Fibroblast of lung (primary cell): ENCODE results near the gene ERBB4. TPM values are rescaled to one million over a fixed set of nuclear protein-coding genes. Genes with fewer than 3 reads are reported as not detected.

Experiments
- DNase-seq, 2 donors: peaks; one replicate each; pipeline versions ENCODE4 v3.0.0 to v3.0.0-alpha.2; 2010; ENCODE audit warnings: low read depth in 2 of 2
- H2AFZ ChIP-seq: 2 replicates; pipeline ENCODE4 v1.5.1; 2012; ENCODE audit warnings: low read length, control low read depth, inconsistent platforms
- H3K27ac ChIP-seq: 2 replicates; pipeline ENCODE4 v1.5.1; 2011; ENCODE audit warnings: low read length, control low read depth; ENCODE audit not compliant: insufficient read depth
- H3K27me3 ChIP-seq: 2 replicates; pipeline ENCODE4 v1.5.1; 2011; ENCODE audit warnings: mild to moderate bottlenecking, low read length; ENCODE audit not compliant: control insufficient read depth, insufficient read depth
- H3K36me3 ChIP-seq: 2 replicates; pipeline ENCODE4 v1.5.1; 2011; ENCODE audit warnings: low read length; ENCODE audit not compliant: control insufficient read depth, insufficient read depth
- H3K4me1 ChIP-seq: 2 replicates; pipeline ENCODE4 v1.5.1; 2011; ENCODE audit warnings: low read length; ENCODE audit not compliant: control insufficient read depth, insufficient read depth; ENCODE audit errors: extremely low read depth
- H3K4me2 ChIP-seq: 2 replicates; pipeline ENCODE4 v1.5.1; 2011; ENCODE audit warnings: low read length, control low read depth; ENCODE audit not compliant: insufficient read depth; ENCODE audit errors: extremely low read depth
- H3K4me3 ChIP-seq, 4 experiments: fragments of 200-600 bp in 1 of 4; sonication (generic) in 1 of 4; replicated peaks in 1 of 4; 2 replicates each; pipeline ENCODE4 v1.5.1; 2011 to 2016; ENCODE audit warnings: low read length in 4 of 4, low read depth in 3 of 4, mild to moderate bottlenecking in 3 of 4, control low read depth in 2 of 4, inconsistent platforms in 1 of 4, mixed read lengths in 1 of 4; ENCODE audit not compliant: insufficient read depth in 1 of 4; ENCODE audit errors: control extremely low read depth in 1 of 4
- H3K79me2 ChIP-seq: 2 replicates; pipeline ENCODE4 v1.5.1; 2012; ENCODE audit warnings: mild to moderate bottlenecking, low read length, inconsistent platforms; ENCODE audit not compliant: control insufficient read depth, insufficient read depth
- H3K9ac ChIP-seq: 2 replicates; pipeline ENCODE4 v1.5.1; 2011; ENCODE audit warnings: mild to moderate bottlenecking, low read length, control low read depth; ENCODE audit not compliant: insufficient read depth
- H3K9me3 ChIP-seq: 2 replicates; pipeline ENCODE4 v1.5.1; 2012; ENCODE audit warnings: low read depth, low read length; ENCODE audit not compliant: control insufficient read depth, insufficient read depth
- H4K20me1 ChIP-seq: 2 replicates; pipeline ENCODE4 v1.5.1; 2011; ENCODE audit warnings: low read length; ENCODE audit not compliant: control insufficient read depth, insufficient read depth; ENCODE audit errors: extremely low read depth
- EZH2 ChIP-seq: IDR thresholded peaks from 2 replicates; pipeline ENCODE4 v1.5.1; 2012; ENCODE audit warnings: low read length, control low read depth, mild to moderate bottlenecking; ENCODE audit errors: missing control alignments
- polyA plus RNA-seq, 2 donors: library from polyadenylated mRNA; depleted of rRNA in 1 of 2; stranded (reverse) in 1 of 2; unstranded in 1 of 2; fragments of >200 nt; gene quantifications; 2 replicates each; pipeline ENCODE4 v1.2.1, GENCODE V29; 2011 to 2012; ENCODE audit warnings: missing spikeins in 1 of 2
- total RNA-seq: library from RNA; depleted of rRNA; stranded (reverse); fragments of >200 nt; gene quantifications from 2 replicates; pipeline ENCODE4 v1.2.1, GENCODE V29; 2014
- TF ChIP-seq, protein P1 (sequence below), 2 donors: IDR thresholded peaks in 1 of 2; conservative IDR thresholded peaks in 1 of 2; 1 replicate in 1 of 2; 2 replicates in 1 of 2; pipeline ENCODE4 v1.5.1; 2011 to 2012; ENCODE audit warnings: low read length in 2 of 2, control low read depth in 1 of 2, inconsistent platforms in 1 of 2, low read depth in 1 of 2, mild to moderate bottlenecking in 1 of 2

Gene ERBB4
- total and polyA plus RNA-seq, 2 donors (not counting 1 experiment from before 2014, with no cell fraction given): 0.08 to 0.17 TPM

DNA sequence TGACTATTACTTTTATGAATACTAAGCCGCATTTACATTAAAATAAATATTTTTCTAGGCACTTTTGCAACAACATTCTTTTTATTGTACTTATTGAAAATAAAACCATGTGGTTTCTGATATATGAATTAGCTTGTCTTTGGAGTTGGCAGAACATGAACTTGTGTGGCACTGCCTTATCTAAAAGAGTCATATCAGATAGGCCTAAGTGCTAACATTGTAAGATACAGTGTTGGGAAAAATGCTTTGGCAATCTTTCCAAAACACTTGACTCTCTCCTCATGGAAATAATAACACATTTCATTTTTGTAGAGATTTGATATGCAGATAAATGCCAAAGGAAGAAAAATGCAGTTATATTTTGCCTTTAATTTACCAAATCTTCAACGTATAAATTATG lies 191.7 kb downstream of the ERBB4 start:
- no peak for TF ChIP-seq EZH2
- TF ChIP-seq, protein P1, sequence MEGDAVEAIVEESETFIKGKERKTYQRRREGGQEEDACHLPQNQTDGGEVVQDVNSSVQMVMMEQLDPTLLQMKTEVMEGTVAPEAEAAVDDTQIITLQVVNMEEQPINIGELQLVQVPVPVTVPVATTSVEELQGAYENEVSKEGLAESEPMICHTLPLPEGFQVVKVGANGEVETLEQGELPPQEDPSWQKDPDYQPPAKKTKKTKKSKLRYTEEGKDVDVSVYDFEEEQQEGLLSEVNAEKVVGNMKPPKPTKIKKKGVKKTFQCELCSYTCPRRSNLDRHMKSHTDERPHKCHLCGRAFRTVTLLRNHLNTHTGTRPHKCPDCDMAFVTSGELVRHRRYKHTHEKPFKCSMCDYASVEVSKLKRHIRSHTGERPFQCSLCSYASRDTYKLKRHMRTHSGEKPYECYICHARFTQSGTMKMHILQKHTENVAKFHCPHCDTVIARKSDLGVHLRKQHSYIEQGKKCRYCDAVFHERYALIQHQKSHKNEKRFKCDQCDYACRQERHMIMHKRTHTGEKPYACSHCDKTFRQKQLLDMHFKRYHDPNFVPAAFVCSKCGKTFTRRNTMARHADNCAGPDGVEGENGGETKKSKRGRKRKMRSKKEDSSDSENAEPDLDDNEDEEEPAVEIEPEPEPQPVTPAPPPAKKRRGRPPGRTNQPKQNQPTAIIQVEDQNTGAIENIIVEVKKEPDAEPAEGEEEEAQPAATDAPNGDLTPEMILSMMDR (conservative IDR thresholded peaks at IDR 0.05 in 1 of 2, IDR thresholded peaks at IDR 0.05 in 1 of 2; ENCODE audit: low read depth in 1 of 2, low read length in 2 of 2): no peak
- no peaks in the 10 kb centered on the region for H3K36me3 ChIP-seq
- H3K27me3 ChIP-seq: no peaks in the 10 kb centered on the region
- no peaks in the 10 kb centered on the region for H3K4me1 ChIP-seq
- H3K4me3 ChIP-seq: no peak overlapping the region
- no peak overlapping the region for H3K4me2 ChIP-seq
- peak in 1 of 2 donors; percentile 32 for DNase-seq
- H4K20me1 ChIP-seq: no peaks in the 10 kb centered on the region
- no peak overlapping the region for H2AFZ ChIP-seq
- no peaks in the 10 kb centered on the region for H3K79me2 ChIP-seq
- no peaks in the 10 kb centered on the region for H3K9me3 ChIP-seq
- H3K9ac ChIP-seq: no peak overlapping the region
- no peak overlapping the region for H3K27ac ChIP-seq

DNA sequence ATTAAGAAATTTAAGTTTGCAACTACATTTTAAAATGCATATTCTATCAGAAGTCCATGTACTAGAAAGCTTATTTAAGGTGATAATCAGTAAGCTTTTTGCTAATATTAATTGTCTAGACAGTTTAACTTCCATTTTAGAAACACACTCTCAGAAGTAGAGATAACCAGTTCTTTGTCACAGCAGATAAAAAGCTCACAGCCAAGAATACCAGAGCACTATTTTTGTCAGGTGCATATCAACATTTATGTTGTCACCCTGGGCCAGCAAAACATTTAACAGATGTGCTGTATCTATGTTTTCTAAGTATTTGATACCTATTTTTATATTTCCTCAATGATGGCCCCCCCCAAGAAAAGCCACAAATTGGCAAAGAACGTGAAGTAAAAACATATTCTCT lies 192.6 kb downstream of the ERBB4 start:
- no peaks in the 10 kb centered on the region for H4K20me1 ChIP-seq
- no peaks in the 10 kb centered on the region for H3K4me1 ChIP-seq
- H3K9ac ChIP-seq: no peak overlapping the region
- H3K27ac ChIP-seq: no peak overlapping the region
- H3K36me3 ChIP-seq: no peaks in the 10 kb centered on the region
- H3K4me3 ChIP-seq: no peak overlapping the region
- no peaks in the 10 kb centered on the region for H3K9me3 ChIP-seq
- no peaks in the 10 kb centered on the region for H3K79me2 ChIP-seq
- H3K27me3 ChIP-seq: no peaks in the 10 kb centered on the region
- H2AFZ ChIP-seq: no peak overlapping the region
- TF ChIP-seq, protein P1 (conservative IDR thresholded peaks at IDR 0.05 in 1 of 2, IDR thresholded peaks at IDR 0.05 in 1 of 2; ENCODE audit: low read depth in 1 of 2, low read length in 2 of 2): no peak
- TF ChIP-seq EZH2: no peak
- H3K4me2 ChIP-seq: no peak overlapping the region
- DNase-seq: no peak

DNA sequence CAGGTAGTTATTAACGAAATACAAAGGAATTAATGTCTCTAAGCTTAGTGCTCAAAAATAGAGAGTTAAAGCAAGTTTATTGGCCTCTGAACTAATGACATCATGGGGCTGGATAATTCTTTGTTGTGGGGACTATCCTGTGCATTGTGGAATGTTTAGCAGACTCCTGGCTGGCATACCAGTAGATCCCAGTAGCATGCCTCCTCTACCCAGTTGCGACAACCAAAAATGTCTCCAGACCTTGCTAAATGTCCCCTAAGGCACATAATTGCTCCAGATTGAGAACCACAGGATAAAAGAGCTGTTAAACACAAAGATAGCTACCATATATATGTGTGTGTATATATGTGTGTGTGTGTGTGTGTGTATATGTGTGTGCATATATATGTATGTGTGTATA lies 194.5 kb downstream of the ERBB4 start:
- H3K4me1 ChIP-seq: no peaks in the 10 kb centered on the region
- TF ChIP-seq, protein P1 (conservative IDR thresholded peaks at IDR 0.05 in 1 of 2, IDR thresholded peaks at IDR 0.05 in 1 of 2; ENCODE audit: low read depth in 1 of 2, low read length in 2 of 2): no peak
- TF ChIP-seq EZH2: no peak
- H4K20me1 ChIP-seq: no peaks in the 10 kb centered on the region
- no peaks in the 10 kb centered on the region for H3K79me2 ChIP-seq
- no peak overlapping the region for H3K27ac ChIP-seq
- no peaks in the 10 kb centered on the region for H3K36me3 ChIP-seq
- H2AFZ ChIP-seq: no peak overlapping the region
- H3K4me2 ChIP-seq: no peak overlapping the region
- no peak overlapping the region for H3K9ac ChIP-seq
- DNase-seq: no peak
- H3K4me3 ChIP-seq: no peak overlapping the region
- no peaks in the 10 kb centered on the region for H3K9me3 ChIP-seq
- H3K27me3 ChIP-seq: no peaks in the 10 kb centered on the region
